Muscle layer of duodenum (tissue), 2 donors: ENCODE results near the gene MLXIPL.

Experiments
- H3K27ac ChIP-seq: one replicate; pipeline ENCODE4 v1.7.0; 2013; ENCODE audit warnings: mild to moderate bottlenecking, low read length
- H3K27me3 ChIP-seq: one replicate; pipeline ENCODE4 v1.7.0; 2013; ENCODE audit warnings: low read depth, mild to moderate bottlenecking, control low read depth, low read length
- H3K36me3 ChIP-seq, 2 donors: one replicate each; pipeline ENCODE4 v1.7.0; 2013; ENCODE audit warnings: low read length in 2 of 2, control low read depth in 1 of 2, mild to moderate bottlenecking in 1 of 2; ENCODE audit not compliant: insufficient read depth in 2 of 2, control insufficient read depth in 1 of 2
- H3K4me1 ChIP-seq, 2 donors: one replicate each; pipeline ENCODE4 v1.7.0; 2013; ENCODE audit warnings: low read length in 2 of 2, mild to moderate bottlenecking in 2 of 2, control low read depth in 1 of 2, moderate library complexity in 1 of 2; ENCODE audit not compliant: insufficient read depth in 2 of 2, control insufficient read depth in 1 of 2
- H3K4me3 ChIP-seq, 2 donors: one replicate each; pipeline ENCODE4 v1.7.0; 2013; ENCODE audit warnings: low read length in 2 of 2, low read depth in 1 of 2, mild to moderate bottlenecking in 1 of 2
- H3K9me3 ChIP-seq, 2 donors: one replicate each; pipeline ENCODE4 v1.7.0; 2013; ENCODE audit warnings: low read length in 2 of 2, control low read depth in 1 of 2, mild to moderate bottlenecking in 1 of 2; ENCODE audit not compliant: control insufficient read depth in 1 of 2
- donor health status: healthy.

MLXIPL gene

DNA sequence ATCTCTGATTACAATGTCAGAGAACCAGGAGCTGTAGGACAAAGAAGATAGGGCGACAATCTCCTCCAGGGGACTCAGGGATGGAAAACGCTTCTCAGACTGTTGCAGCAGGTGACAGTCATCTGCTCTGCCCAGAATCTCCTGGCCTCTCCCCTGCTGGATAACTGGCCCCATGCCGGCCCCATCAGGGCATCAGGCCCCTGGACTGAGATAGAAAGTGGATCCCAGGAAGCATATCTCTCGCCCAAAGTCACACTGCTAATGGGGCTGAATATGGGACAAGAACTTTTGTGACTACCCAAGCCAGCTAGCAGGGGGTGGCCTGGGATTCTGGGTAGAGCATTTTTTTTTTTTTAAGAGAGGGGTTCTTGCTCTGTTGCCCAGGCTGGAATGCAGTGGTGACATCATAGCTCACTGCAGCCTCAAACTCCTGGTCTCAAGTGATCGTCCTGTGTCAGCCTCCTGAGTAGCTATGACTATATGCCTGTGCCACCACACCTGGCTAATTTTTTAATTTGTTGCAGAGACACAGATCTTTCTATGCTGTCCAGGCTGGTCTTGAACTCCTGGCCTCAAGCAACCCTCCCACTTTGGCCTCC is 20.5 kb upstream of the MLXIPL start:
- H3K4me1 ChIP-seq = peaks cover 4 to 5% of the 10 kb centered on the region in 2 donors
- H3K4me3 ChIP-seq = no peak overlapping the region
- H3K27me3 ChIP-seq = peaks cover 21% of the 10 kb centered on the region
- no peak overlapping the region for H3K27ac ChIP-seq
- H3K9me3 ChIP-seq = peaks cover 0 to 6% of the 10 kb centered on the region in 2 donors
- H3K36me3 ChIP-seq = no peaks in the 10 kb centered on the region

DNA sequence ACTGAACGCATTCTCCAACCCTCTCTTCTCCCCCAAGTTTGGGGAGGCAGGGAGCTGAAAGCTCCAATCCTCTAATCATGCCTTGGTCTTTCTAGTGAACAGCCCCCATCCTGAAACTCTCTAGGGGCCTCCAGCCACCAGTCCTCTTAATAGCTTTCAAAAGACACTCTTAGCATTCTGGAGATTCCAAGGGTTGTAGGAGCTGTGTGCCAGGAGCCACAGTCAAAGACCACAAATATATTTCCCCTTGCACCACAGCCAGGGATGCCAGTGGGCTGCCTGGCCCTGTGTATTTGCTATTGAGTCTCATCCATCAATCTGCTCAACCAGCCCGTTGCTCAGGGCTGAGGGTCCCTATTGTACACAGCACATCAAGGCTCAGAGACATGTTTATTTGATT is 18.5 kb upstream of the MLXIPL start:
- Histone ChIP-seq H3K27me3 (peaks cover 11% of the 10 kb centered on the region), H3K4me3 (no peak overlapping the region), H3K27ac (no peak overlapping the region), H3K4me1 (peaks cover 0 to under 1% of the 10 kb centered on the region in 2 donors), H3K9me3 (peaks cover 0 to 6% of the 10 kb centered on the region in 2 donors), H3K36me3 (no peaks in the 10 kb centered on the region)

DNA sequence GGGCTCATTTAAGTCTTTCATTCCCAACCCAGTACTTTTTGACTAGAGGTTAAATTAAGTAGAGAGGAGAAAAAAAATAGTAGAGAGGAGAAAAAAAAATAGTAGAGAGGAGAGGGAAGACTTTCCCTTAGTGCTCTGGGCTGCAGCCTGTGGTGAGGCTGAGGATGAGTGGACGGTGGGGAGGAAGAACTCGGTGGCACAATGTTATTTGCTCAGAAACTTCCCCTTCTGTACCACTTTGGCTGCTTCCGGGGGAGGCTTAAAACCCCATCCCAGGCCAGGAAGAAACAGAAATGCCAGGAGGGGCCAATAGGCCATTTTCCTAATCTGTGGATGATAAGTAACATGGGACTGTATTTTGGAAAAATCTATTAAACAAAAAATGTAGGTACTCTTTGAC is 14.6 kb upstream of the MLXIPL start:
- no peak overlapping the region for H3K4me3 ChIP-seq
- no peaks in the 10 kb centered on the region for H3K27me3 ChIP-seq
- H3K27ac ChIP-seq = no peak overlapping the region
- H3K36me3 ChIP-seq = no peaks in the 10 kb centered on the region
- H3K4me1 ChIP-seq = no peaks in the 10 kb centered on the region
- H3K9me3 ChIP-seq = peaks cover 0 to 6% of the 10 kb centered on the region in 2 donors

DNA sequence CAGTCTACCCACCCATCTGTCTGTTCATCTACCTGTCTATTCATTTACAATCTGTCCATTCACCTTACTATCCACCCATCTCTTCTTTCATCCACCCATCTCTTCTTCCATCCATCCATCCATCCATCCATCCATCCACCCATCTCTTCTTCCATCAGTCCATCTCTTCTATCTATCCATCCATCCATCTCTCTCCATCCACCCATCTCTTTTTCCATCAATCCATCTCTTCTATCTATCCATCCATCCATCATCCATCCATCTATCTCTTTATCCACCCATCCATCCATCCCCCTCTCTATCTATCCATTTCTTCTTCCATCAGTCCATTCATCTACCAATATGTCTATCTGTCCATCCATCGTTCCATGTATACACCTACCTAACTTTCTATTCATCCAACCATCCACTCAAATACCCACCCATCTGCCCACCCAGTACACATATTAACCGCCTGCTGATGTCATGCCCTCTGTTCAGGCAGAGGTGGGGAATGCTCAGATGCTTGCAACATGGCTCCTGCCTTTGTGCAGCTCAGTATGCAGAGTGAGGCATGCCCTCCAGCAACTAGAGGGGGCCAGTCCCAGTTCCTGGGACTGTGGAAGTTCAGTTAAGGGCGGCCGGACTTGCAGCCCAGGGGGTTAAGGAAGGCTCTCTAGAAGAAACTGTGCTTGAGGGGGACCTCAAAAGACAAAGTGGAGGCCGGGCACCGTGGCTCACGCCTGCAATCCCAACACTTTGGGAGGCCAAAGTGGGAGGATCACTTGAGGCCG is 11.3 kb upstream of the MLXIPL start:
- H3K4me1 ChIP-seq = no peaks in the 10 kb centered on the region
- H3K27me3 ChIP-seq = no peaks in the 10 kb centered on the region
- H3K4me3 ChIP-seq = no peak overlapping the region
- no peaks in the 10 kb centered on the region for H3K36me3 ChIP-seq
- no peaks in the 10 kb centered on the region for H3K9me3 ChIP-seq
- H3K27ac ChIP-seq = no peak overlapping the region

DNA sequence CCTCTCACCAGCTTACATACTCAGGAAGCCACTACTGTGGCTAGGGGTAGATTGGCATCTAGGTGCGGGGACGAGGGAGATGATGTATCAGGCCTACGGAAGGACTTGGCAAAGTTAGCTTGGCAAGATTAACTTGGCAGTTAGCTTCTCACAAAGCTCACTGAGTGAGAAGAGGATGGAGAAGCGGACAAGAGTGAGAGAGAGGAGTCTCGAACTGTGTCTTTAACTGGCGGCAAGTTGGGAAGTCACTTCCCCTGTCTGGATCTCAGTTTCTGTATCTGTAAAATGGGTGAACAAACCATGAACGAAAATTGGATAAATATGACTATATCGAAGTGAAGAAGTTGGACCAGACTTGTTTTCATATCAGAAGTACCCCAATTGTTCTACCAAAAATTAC is 9.5 kb upstream of the MLXIPL start:
- H3K4me3 ChIP-seq = no peak overlapping the region
- H3K27ac ChIP-seq = no peak overlapping the region
- no peaks in the 10 kb centered on the region for H3K9me3 ChIP-seq
- no peaks in the 10 kb centered on the region for H3K36me3 ChIP-seq
- no peaks in the 10 kb centered on the region for H3K27me3 ChIP-seq
- H3K4me1 ChIP-seq = no peaks in the 10 kb centered on the region

DNA sequence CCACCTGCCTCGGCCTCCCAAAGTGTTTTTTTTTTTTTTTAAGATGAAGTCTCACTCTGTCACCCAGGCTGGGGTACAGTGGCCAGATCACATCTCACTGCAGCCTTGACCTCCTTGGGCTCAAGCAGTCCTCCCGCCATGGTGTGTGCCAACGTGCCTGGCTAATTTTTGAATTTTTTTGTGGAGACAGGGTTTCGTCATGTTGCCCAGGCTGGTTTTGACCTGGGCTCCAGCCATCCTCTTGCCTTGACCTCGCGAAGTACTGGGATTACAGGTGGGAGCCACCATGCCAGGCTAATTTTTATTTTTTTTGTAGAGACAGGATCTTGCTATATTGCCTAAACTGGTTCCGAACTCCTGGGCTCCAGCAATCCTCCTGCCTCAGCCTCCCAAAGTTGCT is 9.0 kb upstream of the MLXIPL start:
- no peaks in the 10 kb centered on the region for H3K27me3 ChIP-seq
- H3K27ac ChIP-seq = no peak overlapping the region
- no peak overlapping the region for H3K4me3 ChIP-seq
- no peaks in the 10 kb centered on the region for H3K4me1 ChIP-seq
- no peaks in the 10 kb centered on the region for H3K36me3 ChIP-seq
- no peaks in the 10 kb centered on the region for H3K9me3 ChIP-seq

DNA sequence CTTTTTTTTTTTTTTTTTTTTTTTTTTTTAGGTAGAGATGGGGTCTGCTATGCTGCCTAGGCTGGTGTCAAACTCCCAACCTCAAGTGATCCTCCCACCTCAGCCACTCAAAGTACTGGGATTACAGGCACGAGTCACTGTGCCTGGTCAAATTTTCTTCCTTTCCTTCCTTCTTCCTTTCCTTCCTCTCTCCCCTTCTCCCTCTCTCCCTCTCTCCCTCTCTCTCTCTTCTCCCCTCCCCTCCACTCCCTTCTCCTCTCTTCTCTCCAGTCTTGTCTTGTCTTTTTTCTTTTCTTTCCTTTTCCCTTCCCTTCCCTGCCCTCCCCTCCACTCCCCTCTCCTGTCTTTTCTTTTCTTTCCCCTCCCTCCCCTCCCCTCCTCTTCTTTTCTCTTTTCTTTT is 7.2 kb upstream of the MLXIPL start:
- no peaks in the 10 kb centered on the region for H3K36me3 ChIP-seq
- H3K9me3 ChIP-seq = no peaks in the 10 kb centered on the region
- H3K27me3 ChIP-seq = no peaks in the 10 kb centered on the region
- H3K4me1 ChIP-seq = no peaks in the 10 kb centered on the region
- no peak overlapping the region for H3K4me3 ChIP-seq
- no peak overlapping the region for H3K27ac ChIP-seq

DNA sequence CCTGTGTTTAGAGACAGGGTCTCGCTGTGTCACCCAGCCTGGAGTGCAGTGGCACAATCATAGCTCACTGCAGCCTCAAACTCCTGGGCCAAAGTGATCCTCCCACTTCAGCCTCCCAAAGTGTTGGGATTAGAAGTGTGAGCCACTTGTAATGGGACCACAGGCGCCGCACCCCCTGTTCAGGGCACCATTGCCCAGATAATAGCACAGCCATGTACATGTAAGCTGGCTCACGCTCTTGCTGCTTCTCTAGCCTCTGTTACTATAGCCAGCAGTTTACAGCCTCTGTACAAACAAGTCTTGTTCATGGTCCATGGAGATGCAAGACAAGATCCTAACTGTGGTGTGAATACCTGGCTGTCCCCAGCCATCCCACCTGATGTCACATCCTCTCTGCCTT is 4.2 kb upstream of the MLXIPL start:
- Histone ChIP-seq H3K9me3 (no peaks in the 10 kb centered on the region), H3K4me3 (no peak overlapping the region), H3K4me1 (peaks cover 0 to 9% of the 10 kb centered on the region in 2 donors), H3K27me3 (peaks cover 6% of the 10 kb centered on the region), H3K36me3 (no peaks in the 10 kb centered on the region), H3K27ac (no peak overlapping the region)

DNA sequence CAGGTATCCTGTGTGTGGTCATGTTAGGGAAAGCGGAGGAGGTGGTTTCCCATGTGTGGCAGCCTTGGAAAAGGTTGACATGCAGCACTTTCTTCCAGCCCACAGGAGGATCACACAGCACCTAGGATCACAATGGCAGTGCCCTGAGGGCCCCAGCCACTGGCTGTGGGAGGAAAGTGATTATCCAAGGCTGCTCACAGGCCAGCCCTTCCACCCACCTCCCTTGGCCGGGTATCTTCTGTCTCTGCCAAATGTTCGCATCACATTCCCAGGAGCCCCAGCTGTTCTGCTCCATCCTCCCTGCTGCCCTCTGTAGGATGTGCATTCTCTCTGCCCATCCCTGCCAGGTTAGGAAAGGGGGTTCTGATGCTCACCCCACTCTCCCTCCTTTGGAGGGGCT is 2.5 kb upstream of the MLXIPL start:
- no peak overlapping the region for H3K27ac ChIP-seq
- H3K4me1 ChIP-seq = peaks cover 0 to 18% of the 10 kb centered on the region in 2 donors
- no peaks in the 10 kb centered on the region for H3K36me3 ChIP-seq
- H3K4me3 ChIP-seq = no peak overlapping the region
- peaks cover 16% of the 10 kb centered on the region for H3K27me3 ChIP-seq
- no peaks in the 10 kb centered on the region for H3K9me3 ChIP-seq

DNA sequence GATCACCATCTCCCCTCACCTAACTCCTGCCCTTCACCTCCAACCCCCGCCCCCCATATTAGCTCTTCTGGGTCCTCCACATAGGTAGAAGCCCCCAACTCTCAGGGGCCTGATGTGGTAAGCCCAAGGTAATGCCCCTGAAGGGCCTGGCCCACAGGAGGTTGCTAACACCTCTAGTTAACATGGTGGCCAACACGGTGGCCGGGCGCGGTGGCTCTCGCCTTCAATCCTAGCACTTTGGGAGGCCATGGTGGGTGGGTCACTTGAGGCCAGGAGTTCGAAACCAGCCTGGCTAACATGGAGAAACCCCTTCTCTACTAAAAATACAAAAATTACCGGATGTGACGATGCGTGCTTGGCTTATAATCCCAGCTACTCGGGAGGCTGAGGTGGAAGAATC is 954 bp upstream of the MLXIPL start:
- Histone ChIP-seq H3K27me3 (peaks cover 16% of the 10 kb centered on the region), H3K36me3 (no peaks in the 10 kb centered on the region)

DNA sequence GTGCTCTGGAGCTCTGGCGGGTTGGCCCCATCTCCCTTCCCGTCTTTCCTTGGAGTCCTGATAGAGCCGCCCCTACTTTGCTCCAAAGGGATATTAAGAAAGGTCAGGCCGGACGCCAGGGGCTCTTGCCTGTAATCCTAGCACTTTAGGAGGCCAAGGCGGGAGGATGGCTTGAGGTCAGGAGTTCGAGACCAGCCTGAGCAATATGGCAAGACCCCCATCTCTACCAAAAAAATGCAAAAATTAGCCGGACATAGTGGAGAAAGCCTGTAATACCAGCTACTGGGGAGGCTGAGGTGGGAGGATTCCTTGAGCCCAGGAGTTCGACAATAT is 313 bp upstream of the MLXIPL start:
- peak overlapping the region in 1 of 2 donors; percentile 73 for H3K4me3 ChIP-seq
- H3K4me1 ChIP-seq = peaks cover 0 to 18% of the 10 kb centered on the region in 2 donors
- no peak overlapping the region for H3K27ac ChIP-seq
- H3K9me3 ChIP-seq = no peaks in the 10 kb centered on the region
- no peaks in the 10 kb centered on the region for H3K36me3 ChIP-seq
- peaks cover 16% of the 10 kb centered on the region for H3K27me3 ChIP-seq

More for the DNA sequence above, 954 bp upstream of the MLXIPL start:
- Histone ChIP-seq H3K9me3 (no peaks in the 10 kb centered on the region), H3K4me3 (no peak overlapping the region), H3K27ac (no peak overlapping the region), H3K4me1 (peaks cover 0 to 18% of the 10 kb centered on the region in 2 donors)
